GM21723 (cell line): ENCODE results near the gene ISL2.
A peak's percentile ranks its signal among the peaks of the same experiment; 100 is the strongest.
"Not testable (repeated sequence)": the region's sequence is repeated elsewhere in the genome, so short reads cannot be mapped to it uniquely, and the experiment has no call there.

Experiments used
- ATAC-seq: cut with Tn5 transposase; IDR thresholded peaks from one replicate; pipeline ENCODE4 v1.9.1; 2021; ENCODE audit warnings: mild to moderate bottlenecking, moderate library complexity; ENCODE audit not compliant: unreplicated experiment

The ISL2 gene

DNA sequence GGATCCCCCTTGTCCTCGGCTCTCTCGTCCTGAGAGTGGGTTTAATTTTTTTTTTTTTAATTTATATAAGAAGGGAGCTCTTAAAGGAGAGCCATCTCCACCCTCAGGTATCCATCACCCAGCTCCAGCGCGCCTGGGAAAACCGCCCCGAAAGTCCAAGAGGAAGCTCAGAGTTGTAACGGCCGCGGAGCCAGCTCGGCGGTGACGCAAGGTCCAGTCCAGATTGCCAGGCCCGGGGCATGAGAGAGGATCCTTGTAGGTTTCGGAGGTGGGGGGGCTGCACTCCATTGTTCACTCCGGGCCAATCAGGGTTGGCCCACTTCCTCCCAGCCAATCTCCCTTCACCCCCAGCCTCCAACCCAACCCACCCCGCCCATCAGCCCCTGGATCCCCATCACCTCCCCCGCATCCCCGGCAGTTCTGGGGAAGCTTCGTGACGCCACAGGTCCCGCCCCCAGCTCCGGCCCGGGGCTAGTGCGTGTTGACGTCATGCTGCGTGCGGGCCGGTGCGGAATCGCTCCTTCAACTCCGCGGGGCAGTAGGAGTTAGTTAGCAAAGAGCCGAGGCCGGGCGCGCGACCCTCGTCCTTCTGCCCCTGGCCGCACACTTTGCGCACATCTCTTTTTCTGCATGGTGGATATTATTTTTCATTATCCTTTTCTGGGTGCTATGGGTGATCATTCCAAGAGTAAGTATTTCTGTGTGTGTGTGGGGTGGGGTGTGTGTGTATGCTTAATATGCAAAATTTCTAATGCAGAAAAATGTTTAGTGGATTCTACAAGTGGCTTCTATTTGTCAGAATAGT lies at the start of gene ISL2:
ISL2 (plus strand) TSS at position 520 of the 805 bp plus-strand sequence; CDS start at position 631, 111 bp downstream.
- ATAC-seq, result peak; percentile 48

DNA sequence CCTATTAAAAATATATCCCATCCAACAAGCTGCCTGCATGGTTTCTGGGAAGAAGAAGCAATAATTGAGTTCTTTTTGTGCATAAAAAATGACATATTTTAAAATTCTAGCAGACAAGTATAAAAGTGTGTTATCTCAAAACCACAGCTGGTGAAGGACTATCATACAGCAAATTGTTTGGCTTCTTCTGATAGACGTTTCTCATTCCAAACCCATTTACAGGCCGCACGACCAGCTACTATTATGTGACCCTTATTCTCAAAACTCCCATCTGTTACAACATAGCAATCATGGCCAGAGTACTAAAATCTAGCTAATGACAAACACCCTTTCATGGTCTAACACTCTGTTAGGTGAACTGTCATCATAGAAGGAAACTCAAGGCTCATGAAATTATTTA lies 47.0 kb upstream of the ISL2 start:
- no peak for ATAC-seq

DNA sequence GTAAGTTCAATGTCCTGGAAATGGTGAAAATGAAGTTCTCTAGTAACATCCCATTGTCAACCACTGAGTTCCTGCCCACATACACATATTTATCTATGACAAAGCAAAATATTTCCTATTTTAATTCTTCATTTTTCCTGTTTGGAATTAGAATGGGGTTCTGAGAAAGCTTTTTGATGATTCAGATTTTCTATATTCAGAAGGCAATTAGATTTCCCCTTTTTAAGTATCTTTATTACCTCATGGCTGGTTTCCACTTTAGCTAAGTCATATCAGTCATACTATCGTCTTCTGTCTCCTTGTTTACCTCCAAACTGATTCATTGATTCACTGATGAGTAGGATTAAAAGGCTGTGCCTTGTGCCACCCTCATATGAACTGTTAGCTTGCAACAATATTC lies 43.2 kb upstream of the ISL2 start:
- ATAC-seq, result no peak

DNA sequence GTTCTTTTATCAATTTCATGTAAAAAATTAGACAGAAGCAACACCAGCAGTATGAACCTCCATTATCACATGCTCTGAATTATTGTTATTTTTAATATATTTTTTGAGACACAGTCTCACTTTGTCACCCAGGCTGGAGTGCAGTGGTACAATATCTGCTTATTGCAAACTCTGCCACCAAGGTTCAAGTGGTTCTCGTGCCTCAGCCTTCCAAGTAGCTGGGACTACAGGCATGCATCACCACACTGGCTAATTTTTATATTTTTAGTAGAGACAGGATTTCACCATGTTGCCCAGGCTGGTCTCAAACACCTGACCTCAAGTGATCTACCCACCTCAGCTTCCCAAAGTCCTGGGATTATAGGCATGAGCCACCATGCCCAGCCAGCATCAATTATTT lies 42.1 kb upstream of the ISL2 start:
- ATAC-seq, result not testable (repeated sequence)

DNA sequence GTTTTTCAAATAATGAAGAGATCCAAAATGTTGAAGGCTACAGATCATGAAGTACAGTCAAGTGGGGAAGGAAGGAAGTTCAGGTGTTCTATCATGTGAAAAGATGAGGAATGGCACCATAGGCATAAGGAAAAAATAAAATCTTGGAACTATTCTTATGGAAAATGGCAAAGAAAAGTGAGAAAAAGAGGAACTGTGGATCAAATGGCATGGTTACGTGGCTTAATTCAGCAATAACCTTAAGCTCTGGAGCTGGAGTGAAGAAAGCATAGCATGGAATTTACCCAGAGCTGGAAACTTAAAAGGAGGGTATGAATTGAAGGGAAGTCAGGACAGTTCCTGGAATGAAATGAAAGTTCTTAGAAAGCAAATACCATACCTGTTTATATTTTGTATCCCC lies 39.7 kb upstream of the ISL2 start:
- ATAC-seq, result no peak

DNA sequence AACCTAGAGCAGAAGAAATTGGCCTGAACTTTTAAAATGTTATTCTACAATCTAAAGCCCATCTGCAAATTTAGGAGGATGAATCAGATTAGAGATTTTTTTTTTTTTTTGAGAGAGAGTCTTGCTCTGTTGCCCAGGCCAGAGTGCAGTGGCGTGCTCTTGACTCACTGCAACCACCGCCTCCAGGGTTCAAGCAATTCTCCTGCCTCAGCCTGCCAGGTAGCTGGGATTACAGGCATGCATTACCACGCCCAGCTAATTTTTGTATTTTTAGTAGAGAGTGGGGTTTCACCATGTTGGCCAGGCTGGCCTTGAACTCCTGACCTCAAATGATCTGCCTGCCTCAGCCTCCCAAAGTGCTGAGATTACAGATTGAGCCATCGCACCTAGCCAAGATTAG lies 38.6 kb upstream of the ISL2 start:
- ATAC-seq, result not testable (repeated sequence)

DNA sequence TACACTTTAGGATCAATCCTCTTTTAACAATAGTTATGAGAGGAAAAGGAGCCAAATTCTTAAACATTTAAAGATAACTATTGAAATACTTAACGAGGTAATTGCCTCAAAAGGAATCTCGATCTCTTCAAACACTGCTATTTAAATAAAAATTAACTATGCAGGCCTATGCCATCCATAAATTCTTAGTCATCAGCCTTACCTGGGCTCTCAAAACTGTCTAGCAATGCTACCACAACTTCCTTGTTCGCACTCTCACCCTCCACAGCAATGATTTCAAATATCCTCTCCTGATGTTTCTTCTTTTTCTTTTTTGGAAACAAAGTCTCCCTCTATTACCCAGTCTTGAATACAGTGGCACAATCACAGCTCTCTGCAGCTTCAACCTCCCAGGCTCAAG lies 37.6 kb upstream of the ISL2 start:
- ATAC-seq, result no peak

DNA sequence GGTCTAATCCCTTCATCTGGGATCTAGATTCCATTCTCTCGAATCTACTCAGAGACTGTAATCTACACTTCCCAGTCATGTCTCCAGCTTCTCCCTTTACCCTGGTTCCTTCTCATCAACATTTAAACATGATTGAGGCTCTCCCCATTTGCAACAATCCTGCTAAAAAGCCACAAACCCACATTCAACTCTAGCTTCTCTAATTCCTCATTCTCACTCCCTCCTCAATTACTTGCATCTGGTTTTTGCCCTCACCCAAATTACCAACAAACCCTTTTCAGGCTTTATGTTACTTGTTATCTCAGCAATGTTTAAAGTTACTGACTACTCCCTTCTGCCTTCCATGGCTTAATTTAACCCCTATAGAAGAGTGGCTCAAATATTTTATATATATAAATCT lies 36.8 kb upstream of the ISL2 start:
- ATAC-seq, result no peak

DNA sequence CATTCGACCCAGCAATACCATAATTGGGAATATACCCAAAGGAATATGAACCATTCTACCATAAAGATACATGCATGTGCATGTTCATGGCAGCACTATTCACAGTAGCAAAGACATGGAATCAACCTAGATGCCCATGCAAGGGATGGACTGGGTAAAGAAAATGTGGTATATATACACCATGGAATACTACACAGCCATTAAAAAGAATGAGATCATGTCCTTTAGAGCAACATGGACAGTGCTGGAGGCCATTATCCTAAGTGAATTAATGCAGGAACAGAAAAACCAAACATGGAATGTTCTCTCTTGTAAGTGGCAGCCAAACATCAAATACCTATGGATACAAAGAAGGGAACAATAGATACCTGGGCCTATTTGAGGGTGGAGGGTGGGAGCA lies 32.7 kb upstream of the ISL2 start:
- ATAC-seq, result no peak

DNA sequence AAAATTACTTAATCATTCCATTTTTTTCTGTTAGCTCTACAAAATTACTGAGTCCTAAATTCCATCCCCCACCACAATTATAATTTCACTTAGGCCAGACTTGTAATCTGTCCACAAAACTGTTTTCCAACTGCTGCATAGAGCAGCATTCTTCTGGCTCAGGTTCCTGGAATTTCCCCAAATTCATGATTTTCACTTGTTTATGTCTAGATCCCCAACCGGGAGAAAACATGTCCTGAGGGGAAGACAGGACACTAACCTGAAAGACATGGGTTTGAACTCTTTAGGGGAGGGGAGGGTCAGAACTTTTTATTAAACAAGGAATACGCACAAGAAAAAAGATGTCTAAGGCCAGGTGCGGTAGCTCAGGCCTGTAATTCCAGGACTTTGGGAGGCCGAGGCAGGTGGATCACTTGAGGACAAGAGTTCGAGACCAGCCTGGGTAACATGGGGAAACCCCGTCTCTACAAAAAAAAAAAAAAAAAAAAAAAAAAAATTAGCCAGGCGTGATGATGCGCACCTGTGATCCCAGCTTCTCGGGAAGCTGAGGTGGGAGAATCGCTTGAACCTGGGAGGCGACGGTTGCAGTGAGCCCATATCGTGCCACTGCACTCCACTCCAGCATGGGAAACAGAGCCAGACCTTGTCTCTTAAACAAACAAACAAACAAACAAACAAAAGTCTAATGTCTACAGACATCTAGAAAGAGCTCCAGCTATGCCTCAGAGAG lies 26.8 kb upstream of the ISL2 start:
- no peak for ATAC-seq

DNA sequence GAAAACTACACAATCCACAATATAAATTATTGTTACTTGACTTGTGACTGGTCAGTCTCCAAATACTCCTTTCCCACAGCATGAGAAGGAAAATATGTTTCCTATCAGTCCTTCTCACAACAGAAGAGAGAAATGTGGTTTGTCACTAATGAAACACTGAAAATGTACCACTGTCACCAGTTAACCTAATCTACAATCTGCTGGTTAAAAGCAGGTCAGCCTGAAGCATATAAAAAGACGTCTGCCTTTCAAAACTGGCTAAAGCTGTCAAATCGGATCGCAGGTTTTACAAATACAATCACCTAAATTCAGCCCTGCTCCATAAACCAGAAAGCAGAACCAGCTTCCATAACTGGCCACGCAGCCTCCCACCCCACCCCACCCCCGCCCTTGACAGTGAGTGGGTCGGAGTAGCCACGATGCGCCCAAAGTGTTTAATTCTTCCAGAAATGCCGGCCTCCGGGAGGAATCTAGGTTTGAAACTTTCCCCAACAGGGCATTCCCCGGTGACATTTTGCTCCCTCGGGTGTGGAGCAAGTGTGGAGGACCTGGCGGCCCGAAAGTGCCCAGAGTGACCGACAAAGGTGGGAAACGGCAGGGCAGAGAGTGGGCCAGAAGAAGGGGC lies 26.0 kb upstream of the ISL2 start:
- peak; percentile 23 for ATAC-seq

DNA sequence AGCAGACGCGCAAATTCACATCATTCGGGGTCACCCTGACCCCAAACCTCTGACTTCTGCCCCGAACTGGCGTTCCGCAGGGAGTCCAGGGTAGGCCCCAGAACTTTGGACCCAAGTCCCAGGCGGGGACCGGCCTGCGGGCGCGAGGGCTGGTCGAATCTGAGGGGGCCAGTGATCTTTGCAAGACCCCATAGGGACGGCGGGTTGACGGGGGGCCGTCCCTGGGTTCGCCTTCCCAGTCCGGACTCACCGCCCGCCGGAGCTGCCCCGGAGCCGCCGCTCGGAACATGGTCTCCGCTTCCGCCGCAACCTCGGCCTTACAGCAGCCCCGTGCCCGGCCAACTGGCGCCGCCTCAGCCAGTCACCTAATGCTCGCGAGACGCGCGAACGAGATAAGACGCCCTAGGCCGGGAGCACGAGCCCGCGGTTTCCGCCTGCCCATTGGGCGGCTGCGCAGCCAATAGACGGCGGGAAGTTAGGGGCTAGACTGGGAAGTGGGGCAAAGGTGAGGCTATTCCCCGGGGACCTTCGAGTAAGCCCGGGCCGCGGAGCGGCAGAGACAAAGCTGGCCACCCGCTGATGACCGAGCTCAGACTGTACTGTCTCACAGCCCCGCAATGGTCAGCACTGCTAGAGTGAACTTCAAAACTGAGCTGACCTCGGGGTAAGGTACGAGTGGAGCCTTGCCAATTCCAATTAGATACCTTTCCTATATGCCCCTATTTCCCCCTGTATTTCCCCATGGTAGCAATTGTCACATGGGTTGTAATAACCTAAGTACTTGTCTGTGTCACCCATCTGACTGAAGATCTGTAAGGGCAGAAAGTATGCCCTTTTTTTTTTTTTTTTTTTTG lies 25.2 kb upstream of the ISL2 start, which contains the start of gene ETFA:
ETFA (minus strand) TSS at position 370 of the 854 bp plus-strand sequence; CDS start at position 289, 81 bp downstream.
- ATAC-seq, result peak; percentile 98

DNA sequence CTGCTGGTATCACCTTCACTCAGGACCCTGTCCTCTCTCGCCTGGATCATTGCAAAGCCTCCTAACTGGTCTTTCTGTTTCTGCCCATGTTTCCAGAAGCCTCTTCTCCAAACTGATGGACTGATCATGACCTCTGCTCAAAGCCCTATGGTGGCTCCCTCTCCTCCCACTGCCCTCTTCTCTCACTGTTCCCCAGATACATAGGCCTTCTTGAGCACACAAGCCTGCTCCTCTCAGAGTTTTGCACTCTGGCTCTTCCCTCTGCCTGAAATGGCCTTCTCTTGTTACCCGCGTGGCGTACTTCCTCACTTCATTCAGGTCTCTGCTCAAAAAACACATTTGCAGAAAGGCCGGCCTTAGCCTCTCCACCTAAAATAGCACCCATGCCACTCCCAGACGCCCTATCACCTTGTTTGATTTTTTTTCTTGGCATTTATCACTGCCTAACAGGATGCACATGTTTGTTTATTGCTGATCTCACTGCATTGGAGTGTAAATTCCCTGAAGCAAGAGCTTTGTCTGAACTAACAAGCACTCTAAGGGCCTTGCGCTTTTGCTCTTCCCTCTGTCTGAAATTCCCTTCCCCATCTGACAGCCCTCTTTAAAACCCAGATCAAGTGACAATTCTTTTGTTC lies 23.9 kb upstream of the ISL2 start:
- no peak for ATAC-seq

DNA sequence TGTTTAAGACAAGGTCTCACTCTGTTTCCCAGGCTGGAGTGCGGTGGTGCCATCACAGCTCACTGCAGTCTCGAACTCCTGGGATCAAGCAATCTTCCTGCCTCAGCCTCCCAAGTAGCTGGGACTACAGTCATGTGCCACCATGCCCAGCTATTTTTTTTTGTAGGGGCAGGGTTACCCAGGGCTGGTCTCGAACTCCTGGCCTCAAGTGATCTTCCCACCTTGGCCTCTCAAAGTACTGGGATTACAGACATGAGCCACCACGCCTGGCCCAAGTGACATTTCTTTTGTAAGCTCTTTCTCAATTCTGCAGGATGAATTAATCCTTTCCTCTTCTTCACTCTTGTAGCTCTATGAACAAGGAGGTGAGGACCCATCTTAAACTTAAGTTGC lies 23.4 kb upstream of the ISL2 start:
- not testable (repeated sequence) for ATAC-seq

DNA sequence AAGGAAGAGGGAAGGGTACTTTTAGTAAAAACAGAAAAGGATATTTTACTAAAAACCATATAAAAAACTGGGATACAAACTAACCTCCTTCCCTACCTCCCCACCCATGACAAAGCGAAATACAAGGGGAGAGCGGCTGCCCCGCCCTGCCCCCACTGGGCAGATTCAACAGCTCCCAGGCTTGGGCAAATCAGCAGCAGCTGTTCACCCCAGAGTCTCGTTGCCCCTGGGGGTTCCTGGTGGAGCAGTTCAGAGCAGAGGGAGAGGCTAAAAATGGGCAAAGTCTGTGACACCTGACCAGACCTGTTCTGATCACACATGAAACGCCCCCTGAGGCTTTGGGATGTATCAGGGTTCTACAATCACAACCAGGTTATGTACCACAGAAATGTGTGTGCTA lies 22.8 kb upstream of the ISL2 start:
- no peak for ATAC-seq

DNA sequence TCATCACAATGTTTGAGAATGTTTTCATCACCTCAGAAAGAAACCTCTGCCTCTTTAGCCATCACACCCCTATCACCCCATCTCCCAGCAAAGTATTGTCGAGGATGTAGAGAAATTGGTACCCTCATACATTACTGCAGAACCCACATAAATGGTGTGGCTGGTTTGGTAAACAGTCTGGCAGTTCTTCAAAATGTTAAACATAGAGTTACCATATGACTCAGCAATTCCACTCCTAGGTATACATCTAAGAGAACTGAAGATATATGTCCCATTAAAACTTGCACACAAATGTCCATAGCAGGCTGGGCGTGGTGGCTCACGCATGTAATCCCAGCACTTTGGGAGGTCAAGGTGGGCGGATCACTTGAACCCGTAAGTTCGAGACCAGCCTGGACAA lies 16.6 kb upstream of the ISL2 start:
- no peak for ATAC-seq

DNA sequence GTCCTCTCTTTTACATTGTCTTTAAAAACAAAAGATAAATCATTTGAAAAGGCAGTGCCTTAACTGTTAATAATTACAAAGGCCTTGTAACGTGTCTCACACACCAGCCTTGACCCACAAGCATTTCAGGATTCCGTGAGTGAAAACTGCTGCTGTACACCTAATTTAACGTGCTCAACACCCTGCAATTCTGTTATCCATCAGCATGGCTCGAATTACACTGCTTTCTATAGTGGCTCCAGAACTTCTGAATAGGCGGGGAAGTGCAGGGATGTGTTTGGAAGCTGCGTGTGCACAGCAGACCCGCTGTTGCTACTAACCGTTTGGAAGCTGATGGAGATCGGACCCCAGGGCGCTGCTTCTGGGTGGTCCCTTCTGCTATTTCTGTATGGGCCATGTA lies 15.4 kb upstream of the ISL2 start:
- ATAC-seq, result no peak

DNA sequence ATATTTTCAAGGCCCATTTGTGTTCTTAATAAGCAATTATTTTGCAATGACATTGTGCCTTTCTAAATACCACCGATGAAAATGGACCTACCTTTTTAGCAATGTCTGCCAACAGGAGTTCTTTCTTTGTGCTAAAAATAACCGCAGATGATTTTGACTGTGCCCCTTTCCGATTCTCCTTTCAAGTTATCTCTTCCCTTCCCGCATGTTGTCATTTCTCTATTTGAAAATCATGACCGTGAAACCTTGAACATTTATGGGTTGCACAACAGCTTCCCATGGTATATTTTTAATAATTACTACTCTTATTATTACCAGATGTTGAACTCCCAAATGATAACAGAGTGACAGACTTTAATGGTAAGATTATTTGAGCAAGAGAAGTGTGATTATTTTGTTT lies 15.0 kb upstream of the ISL2 start:
- no peak for ATAC-seq

DNA sequence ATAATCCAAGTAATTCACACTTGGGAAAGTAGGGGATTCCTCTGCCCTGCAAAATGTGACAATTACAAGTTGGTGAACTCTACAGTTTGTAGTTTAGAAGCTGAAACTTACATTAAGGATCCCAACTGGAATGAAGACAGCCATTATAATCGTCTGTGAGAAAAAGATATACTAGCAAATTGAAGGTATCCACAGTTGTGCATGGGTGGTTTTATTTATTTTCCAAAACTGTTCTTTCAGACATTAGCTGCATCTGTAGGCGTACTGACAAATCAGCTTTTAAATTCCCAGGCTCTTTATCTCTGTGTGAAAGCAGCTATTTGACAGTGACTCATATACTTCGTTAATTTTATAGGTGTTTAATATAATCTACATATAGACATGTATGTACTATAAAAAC lies 12.5 kb upstream of the ISL2 start:
- no peak for ATAC-seq

DNA sequence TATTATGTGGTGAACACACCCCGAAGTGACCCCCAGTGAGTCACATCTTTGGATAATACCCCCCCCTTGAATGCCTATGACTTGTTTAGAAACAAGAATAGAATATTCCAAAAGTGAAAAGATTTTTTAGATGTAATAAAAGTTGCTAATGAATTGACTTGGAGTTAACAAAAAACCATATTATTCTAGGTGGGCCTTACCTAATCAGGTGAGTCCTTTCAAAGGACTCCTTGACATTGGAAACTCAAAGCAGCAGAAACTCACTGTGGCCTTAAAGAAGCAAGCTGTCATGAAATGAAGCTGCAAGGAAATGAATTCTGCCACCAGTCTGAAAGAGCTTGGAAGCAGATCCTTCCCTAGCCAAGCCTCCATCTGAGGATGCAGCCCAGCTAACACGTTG lies 10.9 kb upstream of the ISL2 start:
- no peak for ATAC-seq
